Activated CD4-positive, alpha-beta T cell treated with anti-CD3 and anti-CD28 coated beads, Interleukin-2, amount 50 U/mL, for 48 hours (primary cell): ENCODE results near the gene DEPDC1B.
"Not testable (repeated sequence)": the region's sequence is repeated elsewhere in the genome, so short reads cannot be mapped to it uniquely, and the experiment has no call there.

Experiments used
- DNase-seq, 2 experiments: peaks; one replicate each; pipeline ENCODE4 v3.0.0-alpha.2; 2020

DEPDC1B gene

GRCh38 chr5:60577116-60577515 lies 122.8 kb downstream of the DEPDC1B start:
- no peak for DNase-seq

DNA sequence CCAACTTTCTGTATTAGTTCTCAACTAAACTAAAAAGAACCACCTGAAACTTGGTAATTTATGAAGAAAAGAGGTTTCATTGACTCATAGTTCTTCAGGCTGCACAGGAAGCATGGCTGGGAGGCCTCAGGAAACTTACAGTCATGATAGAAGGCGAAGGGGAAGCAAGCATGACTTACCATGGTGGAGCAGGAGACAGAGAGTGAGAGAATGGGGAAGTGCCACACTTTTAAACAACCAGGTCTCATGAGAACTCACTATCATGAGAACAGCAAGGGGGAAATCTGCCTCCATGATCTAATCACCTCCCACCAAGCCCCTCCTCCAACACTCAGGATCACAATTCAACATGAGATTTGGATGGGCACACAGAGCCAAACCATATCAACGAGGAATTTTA lies 123.5 kb downstream of the DEPDC1B start:
- DNase-seq = no peak

- no peak for DNase-seq
Measured at GRCh38 chr5:60568646-60569045, 131.3 kb downstream of the DEPDC1B start.

DNA sequence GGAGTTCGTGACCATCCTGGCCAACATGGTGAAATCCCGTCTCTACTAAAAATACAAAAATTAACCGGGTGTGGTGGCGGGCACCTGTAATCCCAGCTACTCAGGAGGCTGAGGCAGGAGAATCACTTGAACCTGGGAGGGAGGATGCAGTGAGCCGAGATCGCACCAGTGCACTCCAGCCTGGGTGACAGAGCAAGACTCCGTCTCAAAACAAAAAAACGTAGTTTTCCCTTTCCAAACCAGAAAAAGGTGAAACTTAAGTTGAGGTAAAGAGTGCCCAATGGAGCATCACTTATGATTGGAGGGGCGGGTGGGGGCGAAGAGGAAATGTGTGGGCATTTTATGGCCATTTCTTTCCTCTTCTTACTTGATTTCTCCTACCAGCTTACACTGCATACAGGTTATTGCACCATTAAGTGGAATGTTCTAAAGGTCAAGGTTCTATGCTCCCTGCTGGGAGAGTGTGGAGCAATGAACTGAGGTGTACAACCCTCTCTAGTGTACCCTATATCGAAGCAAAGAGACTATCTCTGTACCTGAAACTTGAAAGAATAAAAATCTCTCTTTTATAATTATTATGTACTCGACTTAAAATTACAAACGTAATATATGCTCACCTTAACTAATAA lies 136.2 kb downstream of the DEPDC1B start:
- no peak for DNase-seq

DNA sequence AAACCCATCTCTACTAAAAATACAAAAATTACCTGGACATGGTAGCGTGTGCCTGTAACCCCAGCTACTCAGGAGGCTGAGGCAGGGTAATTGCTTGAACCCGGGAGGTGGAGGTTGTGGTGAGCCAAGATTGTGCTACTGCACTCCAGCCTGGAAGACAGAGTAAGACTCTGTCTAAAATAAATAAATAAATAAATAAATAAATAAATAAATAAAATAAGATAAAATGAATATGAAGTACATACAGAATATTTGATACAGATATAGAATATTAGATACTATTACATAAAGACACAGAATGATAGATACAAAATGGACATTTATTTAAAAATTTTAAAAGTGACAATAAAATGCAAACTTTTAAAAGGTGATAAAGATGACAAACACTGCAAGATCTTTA lies 146.7 kb downstream of the DEPDC1B start:
- not testable (repeated sequence) for DNase-seq

GRCh38 chr5:60551829-60552228 lies 148.1 kb downstream of the DEPDC1B start:
- DNase-seq = no peak

DNA sequence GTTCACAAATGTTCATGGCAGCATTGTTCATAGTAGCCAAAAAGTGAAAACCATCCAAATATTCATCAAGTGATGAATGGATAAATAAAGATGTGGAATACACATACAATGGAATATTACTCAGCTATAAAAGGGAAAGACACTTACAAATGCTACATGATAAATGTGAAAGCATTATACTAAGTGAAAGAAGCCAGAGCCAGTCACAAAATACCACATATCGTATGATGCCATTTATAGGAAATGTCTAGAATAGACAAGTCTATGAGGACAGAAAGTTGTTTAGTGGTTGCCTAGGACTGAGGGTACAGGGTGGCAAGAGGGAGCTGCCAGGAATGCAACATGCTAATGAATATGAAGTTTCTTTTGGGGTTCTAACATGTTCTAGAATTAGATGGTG lies 148.7 kb downstream of the DEPDC1B start:
- no peak for DNase-seq

DNA sequence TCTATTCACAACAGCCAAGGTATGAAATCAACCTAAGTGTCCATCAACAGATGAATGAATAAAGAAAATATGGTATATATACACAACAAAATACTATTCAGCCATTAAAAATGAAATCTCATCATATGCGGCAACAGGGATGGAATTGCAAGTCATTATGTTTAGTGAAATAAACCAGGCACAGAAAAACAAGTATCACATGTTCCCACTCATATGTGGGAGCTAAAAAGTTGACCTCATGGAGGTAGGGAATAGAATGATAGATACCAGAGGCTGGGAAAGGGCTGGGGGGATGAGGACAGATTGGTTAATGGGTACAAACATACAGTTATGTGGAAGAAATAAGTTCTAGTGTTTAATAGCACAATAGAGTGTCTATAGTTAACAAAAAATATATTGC lies 149.7 kb downstream of the DEPDC1B start:
- no peak for DNase-seq

DNA sequence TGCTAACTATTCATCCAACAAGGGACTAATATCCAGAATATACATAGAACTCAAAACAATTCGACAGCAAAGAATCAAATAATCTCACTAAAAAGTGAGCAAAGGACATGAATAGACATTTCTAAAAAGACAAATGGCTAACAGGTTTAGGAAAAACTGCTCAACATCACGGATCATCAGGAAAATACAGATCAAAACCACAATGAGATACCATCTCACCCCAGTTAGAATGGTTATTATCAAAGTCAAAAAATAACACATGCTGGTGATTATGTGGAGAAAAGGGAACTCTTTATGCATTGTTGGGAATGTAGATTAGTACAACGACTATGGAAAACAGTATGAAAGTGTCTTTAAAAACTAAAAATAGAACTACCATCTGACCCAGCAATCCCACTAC lies 150.1 kb downstream of the DEPDC1B start:
- DNase-seq = no peak
